AG08395 (cell line): Measurements from ENCODE around the gene ME3.

Source experiments
- DNase-seq: peaks from one replicate; pipeline ENCODE4 v3.0.0; 2012; ENCODE audit warnings: mixed read lengths, low spot score

ME3 gene

GRCh38 chr11:86672007-86672621 lies at the start of gene ME3:
Gene ME3, minus strand, starts transcription at chr11:86672616.
- peak; percentile 56 for DNase-seq

GRCh38 chr11:86722006-86722405 lies 49.6 kb upstream of the ME3 start:
- DNase-seq = peak; percentile 77

GRCh38 chr11:86720546-86720945 lies 48.1 kb upstream of the ME3 start:
- no peak for DNase-seq

DNA sequence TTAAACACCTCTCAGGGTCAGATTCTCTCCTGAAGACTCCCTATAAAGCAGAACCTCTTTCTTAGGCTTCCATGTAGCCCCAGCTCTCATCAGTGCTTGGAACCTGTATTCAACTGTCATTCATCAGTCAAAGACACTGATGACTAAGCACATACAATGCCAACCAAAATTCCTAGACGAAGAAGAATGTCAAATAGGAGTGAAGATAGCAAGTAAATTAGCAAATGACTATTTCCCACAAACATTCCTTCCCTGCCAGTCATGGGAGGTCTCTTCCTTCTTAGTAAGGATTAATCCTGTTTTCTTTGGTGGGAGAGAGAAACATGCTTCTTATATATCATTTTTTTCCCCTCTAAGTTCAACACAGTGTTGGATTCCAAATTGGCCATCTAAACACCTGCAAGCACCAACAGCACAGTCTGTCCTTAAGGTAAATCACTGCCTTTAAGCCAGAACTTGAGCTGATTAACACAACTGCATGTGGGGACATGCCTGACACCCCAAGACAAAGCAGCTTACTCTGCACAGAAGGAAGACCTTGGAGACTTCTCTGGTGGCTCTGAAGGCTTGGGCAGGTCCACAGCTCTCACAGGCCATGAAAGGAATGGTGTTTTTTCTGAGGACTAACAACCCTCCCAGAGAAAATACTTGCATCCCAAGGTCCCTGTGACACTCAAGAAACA lies 47.5 kb upstream of the ME3 start:
- peak; percentile 84 for DNase-seq

DNA sequence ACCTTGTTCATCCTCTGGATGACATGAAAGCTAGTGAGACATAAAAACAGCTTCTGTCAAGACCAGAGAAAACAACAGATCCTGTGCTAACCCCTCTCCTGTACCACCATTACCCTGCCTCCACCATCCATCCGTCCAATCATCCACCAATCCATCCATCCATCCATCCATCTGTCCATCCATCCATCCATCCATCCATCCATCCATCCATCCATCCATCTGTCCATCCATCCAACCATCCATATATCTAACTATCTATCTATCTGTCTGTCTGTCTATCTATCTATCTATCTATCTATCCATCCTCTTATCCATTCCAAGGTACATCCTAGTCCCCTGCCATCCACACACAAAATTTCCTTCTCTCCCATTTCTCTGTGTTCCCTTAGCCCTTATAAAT lies 46.6 kb upstream of the ME3 start:
- no peak for DNase-seq

DNA sequence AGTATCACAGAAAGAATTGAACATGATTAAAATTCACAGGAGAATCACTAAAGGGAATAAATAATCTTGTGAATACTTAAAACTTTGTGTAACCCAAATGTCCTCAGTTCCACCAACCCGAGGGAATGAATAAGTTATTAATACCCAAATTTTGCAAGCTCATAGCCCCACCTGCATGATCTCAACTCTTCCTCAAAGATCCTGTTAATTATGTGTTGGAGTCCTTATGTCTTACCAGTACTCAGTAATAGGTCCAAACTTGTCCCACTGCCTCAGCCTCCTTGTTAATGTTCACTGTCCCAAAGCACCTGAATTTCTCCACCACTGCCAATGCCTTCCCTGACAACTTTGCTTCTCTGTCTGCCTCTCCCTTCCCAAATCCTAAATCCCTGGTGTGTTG lies 46.1 kb upstream of the ME3 start:
- no peak for DNase-seq

GRCh38 chr11:86717817-86718501 lies 45.5 kb upstream of the ME3 start:
- no peak for DNase-seq

DNA sequence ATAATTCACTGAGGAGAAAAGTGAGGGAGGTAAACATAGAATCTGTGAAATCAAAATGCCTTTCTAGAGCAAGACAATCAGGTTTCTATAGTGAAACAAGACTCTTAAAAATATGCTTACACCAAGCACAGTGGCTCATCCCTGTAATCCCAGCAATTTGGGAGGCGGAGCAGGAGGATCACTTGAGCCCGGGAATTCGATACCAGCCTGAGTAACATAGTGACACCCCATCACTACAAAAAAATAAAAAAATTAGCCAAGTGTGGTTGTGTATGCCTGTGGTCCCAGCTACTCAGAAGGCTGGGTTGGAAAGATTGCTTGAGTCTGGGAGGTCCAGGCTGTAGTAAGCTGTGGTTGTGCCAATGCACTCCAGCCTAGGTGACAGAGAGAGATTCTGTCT lies 43.2 kb upstream of the ME3 start:
- no peak for DNase-seq

DNA sequence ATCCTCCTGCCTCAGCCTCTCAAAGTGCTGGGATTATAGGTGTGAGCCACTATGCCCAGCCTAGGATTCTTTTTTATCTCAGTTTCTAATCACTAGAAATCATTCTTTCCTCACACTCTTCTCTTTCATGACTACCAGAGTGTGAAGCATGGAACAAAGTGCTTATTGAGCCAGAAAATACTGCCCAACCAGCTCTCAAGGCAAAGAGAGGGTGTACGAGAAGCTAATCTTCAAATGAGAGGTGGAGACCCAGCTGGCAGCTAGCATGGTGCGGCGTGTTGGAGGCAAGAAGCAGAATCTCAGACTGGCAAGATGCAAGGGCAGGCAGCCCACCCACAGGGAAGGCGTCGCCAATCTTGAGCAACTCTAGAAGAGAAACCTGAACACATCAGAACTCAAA lies 41.1 kb upstream of the ME3 start:
- DNase-seq = no peak

DNA sequence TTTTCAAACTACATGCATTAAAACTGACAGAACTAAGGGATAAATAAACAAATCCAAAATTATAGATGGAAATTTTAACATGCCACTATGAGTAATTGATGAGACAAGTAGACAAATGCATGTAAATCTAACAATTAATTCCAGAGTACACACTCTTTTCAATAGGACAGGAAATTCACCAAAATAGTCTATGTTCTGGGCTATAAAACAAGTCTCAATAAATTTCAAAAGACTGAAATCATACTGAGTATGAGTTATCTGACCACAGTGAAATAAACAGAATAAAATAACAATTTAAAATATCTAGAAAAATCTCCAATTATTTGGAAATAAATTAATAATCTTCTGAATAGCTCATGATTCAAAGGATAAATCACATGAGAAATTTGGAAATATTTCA lies 38.5 kb upstream of the ME3 start:
- no peak for DNase-seq

- DNase-seq = no peak
Measured at GRCh38 chr11:86708669-86709068, 36.3 kb upstream of the ME3 start.

- DNase-seq = no peak
Measured at GRCh38 chr11:86706338-86707131, 34.1 kb upstream of the ME3 start.

- DNase-seq = no peak
Measured at GRCh38 chr11:86704710-86705109, 32.3 kb upstream of the ME3 start.

DNA sequence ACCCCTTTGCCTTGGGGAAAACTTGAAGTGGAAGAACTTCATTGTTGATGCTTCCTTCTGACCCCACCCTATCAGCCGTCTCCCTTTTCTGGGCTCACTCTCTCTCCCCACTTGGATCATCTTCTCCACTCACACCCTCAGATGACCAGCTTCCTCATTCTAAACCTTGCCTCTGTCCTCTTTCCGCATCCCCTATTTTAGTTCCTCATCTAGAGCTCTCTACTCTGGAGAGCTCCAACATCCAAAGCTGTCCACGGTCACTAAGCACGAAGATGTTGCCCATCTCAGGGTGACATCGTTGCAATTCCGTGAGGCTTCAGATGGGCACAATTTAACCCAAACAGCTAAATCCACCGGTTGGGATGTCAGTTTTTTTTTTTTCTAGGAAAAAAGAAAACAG lies 31.6 kb upstream of the ME3 start:
- no peak for DNase-seq

- DNase-seq = no peak
Measured at GRCh38 chr11:86702220-86702983, 30.0 kb upstream of the ME3 start.

DNA sequence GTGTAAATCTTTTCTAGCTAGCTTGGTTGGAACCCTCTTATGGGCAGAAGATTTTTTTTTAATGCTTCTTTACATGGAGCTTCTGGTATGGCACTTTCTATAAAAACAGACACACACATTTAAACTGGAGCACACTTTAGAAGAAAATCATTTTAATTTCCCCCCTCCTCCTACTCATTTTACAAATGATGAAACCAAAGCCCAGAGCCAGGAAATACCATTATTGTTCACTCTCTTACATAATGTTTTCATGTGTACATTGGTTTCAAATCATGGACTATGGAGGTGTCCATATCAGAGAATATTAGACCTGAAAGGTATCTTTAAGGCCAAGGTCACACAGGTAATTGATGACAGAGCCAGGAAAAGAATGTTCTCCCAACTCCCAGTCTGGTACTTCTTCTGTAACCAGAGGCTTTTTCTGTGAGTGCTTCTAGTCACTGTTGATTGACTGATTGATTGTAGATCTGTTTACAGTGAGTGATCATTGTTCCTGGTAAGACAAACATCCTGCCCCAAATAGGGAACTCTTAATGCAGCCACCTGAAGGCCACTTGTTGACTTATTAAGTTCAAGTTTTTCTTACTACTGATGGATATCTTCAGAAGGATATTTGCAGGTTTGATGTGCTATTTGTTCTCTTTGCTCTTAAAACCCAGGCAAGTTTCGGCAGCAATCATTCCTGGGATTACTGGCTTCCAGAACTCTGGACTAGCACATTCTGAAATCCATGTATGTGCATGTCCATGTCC lies 26.8 kb upstream of the ME3 start:
- no peak for DNase-seq

GRCh38 chr11:86698639-86699038 lies 26.2 kb upstream of the ME3 start:
- peak; percentile 30 for DNase-seq

DNA sequence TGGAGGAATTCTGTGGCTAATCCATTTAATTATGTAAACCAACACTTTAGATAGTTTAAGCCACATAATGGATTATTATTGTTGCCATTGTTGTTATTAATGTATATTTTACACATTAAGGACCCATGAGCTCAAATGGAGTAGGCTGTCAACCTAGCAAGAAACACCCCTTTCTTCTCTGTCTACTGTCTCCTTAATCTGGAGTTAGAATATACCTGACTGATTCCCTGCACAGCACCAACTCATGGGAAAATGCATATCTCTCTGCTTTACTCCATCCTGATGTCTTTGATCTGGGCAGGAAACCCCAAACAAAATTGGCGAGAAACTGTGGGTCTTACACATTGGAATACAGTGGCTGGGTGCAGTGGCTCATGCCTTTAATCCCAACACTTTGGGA lies 24.0 kb upstream of the ME3 start:
- no peak for DNase-seq

- DNase-seq = peak; percentile 83
Measured at GRCh38 chr11:86696004-86696403, 23.6 kb upstream of the ME3 start.

GRCh38 chr11:86695373-86695772 lies 23.0 kb upstream of the ME3 start:
- DNase-seq = no peak

GRCh38 chr11:86693518-86693917 lies 21.1 kb upstream of the ME3 start:
- no peak for DNase-seq
